HEK293 (cell line): ENCODE results near the gene ADAM17.

ENCODE experiments used
- CTCF ChIA-PET: fragments of 350-600 bp; formaldehyde crosslinking; extraction: SDS; loops from one replicate; lab custom pipeline; 2021; ENCODE audit warnings: antibody characterized with exemption; lab: Yijun Ruan, JAX
- POLR2A ChIA-PET: fragments of 300-600 bp; formaldehyde crosslinking; extraction: SDS; loops from one replicate; lab custom pipeline; 2020; ENCODE audit warnings: antibody characterized with exemption, inconsistent platforms; lab: Yijun Ruan, JAX
- H3K27ac ChIP-seq: fragments of 200-500 bp; sonication (Bioruptor generic); 2 replicates; pipeline ENCODE4 v1.5.1; 2014; ENCODE audit warnings: low read depth, low read length, control low read depth, inconsistent platforms; ENCODE audit errors: extremely low read depth
- H3K36me3 ChIP-seq, 2 experiments: fragments of 200-500 bp in 1 of 2; sonication (Bioruptor generic) in 1 of 2; 1 replicate in 1 of 2; 2 replicates in 1 of 2; pipeline ENCODE4 v1.5.1; 2014 to 2017; ENCODE audit warnings: inconsistent platforms in 2 of 2, low read length in 2 of 2; ENCODE audit not compliant: control insufficient read depth in 2 of 2, insufficient read depth in 1 of 2
- H3K4me1 ChIP-seq: fragments of 200-500 bp; sonication (Bioruptor generic); 2 replicates; pipeline ENCODE4 v1.5.1; 2014; ENCODE audit warnings: mild to moderate bottlenecking, low read length, inconsistent platforms; ENCODE audit not compliant: control insufficient read depth, insufficient read depth
- H3K4me3 ChIP-seq: 2 replicates; pipeline ENCODE4 v1.5.1; 2011; ENCODE audit warnings: low read depth, mild to moderate bottlenecking, control low read depth, low read length, moderate library complexity
- H3K9me3 ChIP-seq: fragments of 200-500 bp; sonication (Bioruptor generic); 2 replicates; pipeline ENCODE4 v1.5.1; 2014; ENCODE audit warnings: low read depth, low read length, inconsistent platforms; ENCODE audit not compliant: control insufficient read depth, insufficient read depth
- BCL11A ChIP-seq: fragments of 450-650 bp; formaldehyde crosslinking; IDR thresholded peaks from 2 replicates; pipeline ENCODE4 v1.5.1; 2016; ENCODE audit warnings: low read depth, missing biosample characterization, missing genetic modification characterization
- INSM2 ChIP-seq: fragments of 450-650 bp; formaldehyde crosslinking; IDR thresholded peaks from 2 replicates; pipeline ENCODE4 v1.5.1; 2016; ENCODE audit warnings: missing biosample characterization, missing genetic modification characterization
- KLF10 ChIP-seq: fragments of 450-650 bp; IDR thresholded peaks from 2 replicates; pipeline ENCODE4 v1.5.1; 2018; ENCODE audit warnings: missing biosample characterization, mild to moderate bottlenecking, missing genetic modification characterization
- OVOL3 ChIP-seq: fragments of 450-650 bp; formaldehyde crosslinking; IDR thresholded peaks from 2 replicates; pipeline ENCODE4 v1.5.1; 2016; ENCODE audit warnings: missing biosample characterization, missing genetic modification characterization
- PBX3 ChIP-seq: sonication (generic); formaldehyde crosslinking; IDR thresholded peaks from 2 replicates; pipeline ENCODE4 v1.8.1; 2022; ENCODE audit warnings: mild to moderate bottlenecking, moderate library complexity, missing genetic modification reagents
- REPIN1 ChIP-seq: fragments of 450-650 bp; formaldehyde crosslinking; IDR thresholded peaks from 2 replicates; pipeline ENCODE4 v1.5.1; 2017; ENCODE audit warnings: missing biosample characterization, missing genetic modification characterization, low read depth
- SCRT2 ChIP-seq: fragments of 450-650 bp; formaldehyde crosslinking; IDR thresholded peaks from 2 replicates; pipeline ENCODE4 v1.5.1; 2016; ENCODE audit warnings: missing biosample characterization, missing genetic modification characterization
- WT1 ChIP-seq: fragments of 450-650 bp; formaldehyde crosslinking; IDR thresholded peaks from 2 replicates; pipeline ENCODE4 v1.5.1; 2016; ENCODE audit warnings: missing biosample characterization, missing genetic modification characterization
- YY1 ChIP-seq: fragments of 450-650 bp; formaldehyde crosslinking; IDR thresholded peaks from 2 replicates; pipeline ENCODE4 v1.5.1; 2018; ENCODE audit warnings: missing biosample characterization, missing genetic modification characterization
- ZBTB1 ChIP-seq: fragments of 450-650 bp; formaldehyde crosslinking; IDR thresholded peaks from 2 replicates; pipeline ENCODE4 v1.5.1; 2016; ENCODE audit warnings: missing biosample characterization, missing genetic modification characterization
- ZBTB26 ChIP-seq: fragments of 450-650 bp; formaldehyde crosslinking; optimal IDR thresholded peaks from 2 replicates; pipeline ENCODE3; 2016; ENCODE audit warnings: missing biosample characterization, mild to moderate bottlenecking, missing genetic modification characterization
- ZBTB6 ChIP-seq: fragments of 450-650 bp; formaldehyde crosslinking; IDR thresholded peaks from 2 replicates; pipeline ENCODE4 v1.5.1; 2017; ENCODE audit warnings: missing biosample characterization, missing genetic modification characterization
- ZNF223 ChIP-seq: fragments of 450-650 bp; formaldehyde crosslinking; IDR thresholded peaks from 2 replicates; pipeline ENCODE4 v1.5.1; 2016; ENCODE audit warnings: missing biosample characterization, missing genetic modification characterization
- ZNF311 ChIP-seq: fragments of 450-650 bp; formaldehyde crosslinking; IDR thresholded peaks from 2 replicates; pipeline ENCODE4 v1.5.1; 2017; ENCODE audit warnings: missing biosample characterization, missing genetic modification characterization, borderline replicate concordance
- ZNF398 ChIP-seq: fragments of 450-650 bp; formaldehyde crosslinking; IDR thresholded peaks from 2 replicates; pipeline ENCODE4 v1.5.1; 2017; ENCODE audit warnings: missing biosample characterization, missing genetic modification characterization
- ZNF48 ChIP-seq: fragments of 450-650 bp; formaldehyde crosslinking; IDR thresholded peaks from 2 replicates; pipeline ENCODE4 v1.5.1; 2016; ENCODE audit warnings: missing biosample characterization, missing genetic modification characterization
- ZNF521 ChIP-seq: fragments of 450-650 bp; formaldehyde crosslinking; IDR thresholded peaks from 2 replicates; pipeline ENCODE4 v1.5.1; 2017; ENCODE audit warnings: missing biosample characterization, mild to moderate bottlenecking, missing genetic modification characterization
- ZNF596 ChIP-seq: fragments of 450-650 bp; IDR thresholded peaks from 2 replicates; pipeline ENCODE4 v1.5.0; 2018; ENCODE audit warnings: missing biosample characterization, mild to moderate bottlenecking, missing genetic modification characterization, moderate library complexity
- ZNF600 ChIP-seq: fragments of 450-650 bp; formaldehyde crosslinking; IDR thresholded peaks from 2 replicates; pipeline ENCODE4 v1.5.1; 2016; ENCODE audit warnings: missing biosample characterization, missing genetic modification characterization
- ZNF654 ChIP-seq: fragments of 450-650 bp; formaldehyde crosslinking; IDR thresholded peaks from 2 replicates; pipeline ENCODE4 v1.5.1; 2016; ENCODE audit warnings: low read depth, missing biosample characterization, missing genetic modification characterization
- ZNF660 ChIP-seq: fragments of 450-650 bp; IDR thresholded peaks from 2 replicates; pipeline ENCODE4 v1.5.1; 2018; ENCODE audit warnings: missing biosample characterization, mild to moderate bottlenecking, missing genetic modification characterization
- ZNF76 ChIP-seq: fragments of 450-650 bp; formaldehyde crosslinking; IDR thresholded peaks from 2 replicates; pipeline ENCODE4; 2016; ENCODE audit warnings: low read depth, missing biosample characterization, missing genetic modification characterization, borderline replicate concordance
- ZSCAN30 ChIP-seq: fragments of 450-650 bp; IDR thresholded peaks from 2 replicates; pipeline ENCODE4 v1.5.1; 2018; ENCODE audit warnings: missing biosample characterization, mild to moderate bottlenecking, missing genetic modification characterization, moderate library complexity

ADAM17 gene

GRCh38 chr2:9478526-9478925 lies 77.1 kb downstream of the ADAM17 start:
- POLR2A ChIA-PET, result no interaction called here
- CTCF ChIA-PET, result interaction anchor here (0.5 kb wide), 1 partner anchor 583 kb away, joined by 3 read pairs; no protein-coding TSS in a partner anchor
- Histone ChIP-seq H3K9me3 (no peaks in the 10 kb centered on the region), H3K4me1 (no peaks in the 10 kb centered on the region; the same call in 1 of the 2 replicates), H3K27ac (no peak overlapping the region), H3K36me3 (peaks cover 17 to 66% of the 10 kb centered on the region in 2 experiments), H3K4me3 (no peak overlapping the region)
- no peak for TF ChIP-seq BCL11A (tag by site-specific recombination)
- no peak for TF ChIP-seq ZNF76 (tag by site-specific recombination)
- TF ChIP-seq ZNF654 (tag by site-specific recombination), result no peak

GRCh38 chr2:9477914-9478313 lies 77.7 kb downstream of the ADAM17 start:
- H3K27ac ChIP-seq, result no peak overlapping the region
- H3K9me3 ChIP-seq, result no peaks in the 10 kb centered on the region
- no peak for TF ChIP-seq OVOL3 (tag by site-specific recombination)
- TF ChIP-seq REPIN1, result no peak
- no peak for TF ChIP-seq ZNF48 (tag by site-specific recombination)
- H3K4me3 ChIP-seq, result no peak overlapping the region
- H3K36me3 ChIP-seq, result peaks cover 11 to 66% of the 10 kb centered on the region in 2 experiments
- ChIA-PET POLR2A (no interaction called here), CTCF (interaction anchor here (0.5 kb wide), 1 partner anchor 582 kb away, joined by 3 read pairs; no protein-coding TSS in a partner anchor)
- H3K4me1 ChIP-seq, result no peaks in the 10 kb centered on the region; the same call in 1 of the 2 replicates

- ChIA-PET POLR2A (interaction anchor here (0.7 to 3.0 kb wide), 6 partner anchors 10 to 201 kb away, joined by 3 to 12 read pairs (median 3); partner anchors contain the start of genes ADAM17 and YWHAQ), CTCF (interaction anchor here (0.6 kb wide), 2 partner anchors 91 to 373 kb away, joined by 3 to 4 read pairs; no protein-coding TSS in a partner anchor)
- Histone ChIP-seq H3K9me3 (no peaks in the 10 kb centered on the region), H3K36me3 (peaks cover 1 to 62% of the 10 kb centered on the region in 2 experiments), H3K4me1 (no peaks in the 10 kb centered on the region; the same call in 1 of the 2 replicates), H3K4me3 (peak within 1 kb of the TSS; percentile 59), H3K27ac (peak within 1 kb of the TSS; percentile 92)
- TF ChIP-seq ZNF223 (tag by site-specific recombination) (no peak), INSM2 (tag by site-specific recombination) (no peak), ZNF311 (tag by site-specific recombination) (no peak), SCRT2 (0 out of 2 replicates have a peak, but pooled peaks have one; percentile 36), PBX3 (0 out of 2 replicates have a peak, but pooled peaks have one; percentile 45), ZBTB26 (tag by site-specific recombination) (peak; percentile 64), KLF10 (tag by site-specific recombination) (no peak), ZBTB6 (tag by site-specific recombination) (peak; percentile 35; the same call in 1 of the 2 replicates), ZNF596 (tag by site-specific recombination) (no peak), ZNF600 (tag by site-specific recombination) (no peak), ZNF660 (tag by site-specific recombination) (peak; percentile 52; the same call in 1 of the 2 replicates), WT1 (tag by site-specific recombination) (no peak), YY1 (0 out of 2 replicates have a peak, but pooled peaks have one; percentile 48), ZBTB1 (tag by site-specific recombination) (no peak), ZSCAN30 (tag by site-specific recombination) (peak; percentile 9; the same call in 1 of the 2 replicates), ZNF398 (peak; percentile 17; the same call in 1 of the 2 replicates), ZNF521 (tag by site-specific recombination) (no peak)
Measured at GRCh38 chr2:9474361-9475057, 81.1 kb downstream of the ADAM17 start, which contains the start of gene IAH1. Gene IAH1, plus strand, starts transcription at chr2:9474551. Its CDS starts 16 bp downstream, at chr2:9474567.
